ENCODE data around the gene EIF4B. TPM values are rescaled to one million over a fixed set of nuclear protein-coding genes. Genes with fewer than 3 reads are reported as not detected.

Gene EIF4B
- total RNA-seq: 100 to 1,000 TPM; 704 to 720 TPM

DNA sequence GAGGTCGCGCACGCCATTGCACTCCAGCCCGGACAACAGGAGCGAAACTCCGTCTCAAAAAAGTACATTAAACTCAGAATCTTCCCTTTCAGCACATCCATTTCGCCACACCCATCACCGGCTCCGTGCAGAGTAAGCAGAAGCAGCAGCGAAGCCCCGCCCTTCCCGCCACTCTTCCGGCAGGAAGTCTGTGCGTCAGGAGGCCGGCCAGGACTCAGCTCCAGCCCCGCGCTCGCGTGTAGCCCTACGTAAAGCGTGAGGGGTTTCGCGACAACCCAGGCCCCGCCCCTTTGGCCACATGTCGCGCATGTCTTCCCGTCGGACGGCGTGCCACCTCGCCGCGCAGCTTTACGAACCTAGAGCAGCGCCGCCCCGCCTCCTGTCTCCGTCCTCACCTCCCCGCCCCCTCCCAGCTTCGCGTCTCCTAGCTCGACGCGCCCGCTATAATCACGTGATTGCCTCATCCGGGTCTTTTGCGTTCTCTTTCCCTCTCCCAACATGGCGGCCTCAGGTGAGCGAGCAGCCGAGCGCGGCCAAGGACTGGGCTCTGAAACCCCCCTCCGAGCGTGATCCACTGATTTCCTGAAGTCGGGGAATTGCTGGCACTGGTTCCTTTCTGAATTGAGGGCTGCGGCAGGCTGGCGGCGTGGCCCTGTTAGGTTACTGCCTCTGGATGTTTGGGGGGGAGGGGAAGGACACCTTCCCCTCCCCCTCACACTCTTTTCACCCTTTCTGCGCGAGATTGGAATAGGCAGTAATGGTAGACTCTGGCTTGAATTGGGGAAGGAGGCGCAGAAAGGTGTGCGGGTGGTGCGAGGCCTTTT is at the start of gene EIF4B:
Gene EIF4B (plus strand): TSS at position 471 of the 824 bp plus-strand sequence. CDS start 28 bp downstream, at position 499.
- peak; percentile 100 for DNase-seq
- Mint-ChIP-seq H3K4me1 (peaks cover 38% of the 10 kb centered on the region), H3K27ac (peak within 1 kb of the TSS; percentile 100), H3K4me3 (peak within 1 kb of the TSS; percentile 99), H3K27me3 (no peaks in the 10 kb centered on the region), H3K9me3 (no peaks in the 10 kb centered on the region), H3K36me3 (peaks cover 45% of the 10 kb centered on the region)

DNA sequence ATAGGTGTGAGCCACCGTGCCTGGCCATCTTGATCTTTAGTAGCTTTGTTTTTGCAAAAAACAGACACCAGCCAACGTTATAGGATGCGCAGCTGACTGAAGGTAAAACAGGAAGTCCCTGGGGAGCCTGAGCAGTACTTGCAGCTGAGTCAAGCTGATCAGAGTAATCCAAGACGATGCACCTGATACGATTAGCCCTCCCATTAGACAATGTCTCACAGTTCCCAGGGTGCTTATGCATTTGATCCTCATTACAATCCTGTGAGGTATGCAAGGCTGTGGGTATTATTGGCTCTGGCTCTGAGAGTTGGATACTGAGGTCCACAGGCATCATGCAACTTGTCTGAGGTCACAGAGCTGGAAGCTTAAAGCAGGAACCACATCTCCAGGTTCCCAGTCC is 49.3 kb upstream of the EIF4B start:
- H3K27me3 Mint-ChIP-seq: no peaks in the 10 kb centered on the region

DNA sequence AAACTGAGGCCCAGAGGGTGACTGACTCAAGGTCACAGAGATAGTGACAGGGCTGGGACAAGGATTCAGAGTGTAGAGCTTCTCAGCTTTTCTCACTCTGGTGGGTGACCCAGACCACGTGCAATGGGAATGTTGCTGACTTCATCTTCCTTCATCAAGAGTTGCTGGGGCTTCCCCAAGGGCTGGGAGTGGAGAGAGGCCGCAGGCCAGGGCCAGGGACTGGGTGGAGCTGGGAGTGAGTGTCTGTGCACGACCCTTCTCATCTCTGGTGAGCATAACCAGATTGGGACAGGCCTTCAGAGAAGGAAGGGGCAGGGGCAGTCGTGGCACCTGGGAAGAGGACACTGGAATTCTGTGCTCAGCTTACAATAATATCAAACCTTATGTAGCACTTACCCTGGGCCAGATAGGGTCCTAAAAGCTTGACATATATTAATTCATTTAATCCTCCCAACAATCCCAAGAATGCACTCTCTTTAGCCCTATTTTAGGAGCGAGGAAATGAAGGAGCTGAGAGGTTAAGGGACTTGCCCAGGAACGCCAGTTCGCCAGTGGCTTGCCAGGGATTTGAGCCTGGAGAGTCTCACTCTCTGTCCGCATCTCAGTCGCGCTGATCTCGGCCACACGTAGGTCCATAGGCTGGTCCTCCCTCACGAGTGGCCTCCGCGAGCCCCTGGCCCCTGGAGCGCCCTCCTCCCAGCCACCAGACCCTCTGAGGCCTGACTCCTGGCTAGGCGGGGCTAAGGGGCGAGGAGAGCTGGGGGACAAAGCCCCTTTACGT is 41.5 kb upstream of the EIF4B start:
- peaks cover 11% of the 10 kb centered on the region for H3K27me3 Mint-ChIP-seq
- no peak for DNase-seq
- H3K27ac Mint-ChIP-seq: no peak overlapping the region
- no peaks in the 10 kb centered on the region for H3K36me3 Mint-ChIP-seq
- no peaks in the 10 kb centered on the region for H3K4me1 Mint-ChIP-seq
- H3K4me3 Mint-ChIP-seq: no peak overlapping the region
- H3K9me3 Mint-ChIP-seq: no peaks in the 10 kb centered on the region

More for the DNA sequence above, 49.3 kb upstream of the EIF4B start:
- Mint-ChIP-seq H3K27ac (no peak overlapping the region), H3K4me1 (no peaks in the 10 kb centered on the region), H3K4me3 (no peak overlapping the region), H3K9me3 (no peaks in the 10 kb centered on the region), H3K36me3 (no peaks in the 10 kb centered on the region)
- no peak for DNase-seq

GRCh38 chr12:52965337-52965731 is 40.9 kb upstream of the EIF4B start:
- no peak overlapping the region for H3K27ac Mint-ChIP-seq

GRCh38 chr12:52969166-52969795 is 37.0 kb upstream of the EIF4B start:
- Mint-ChIP-seq H3K4me1 (no peaks in the 10 kb centered on the region), H3K9me3 (no peaks in the 10 kb centered on the region), H3K36me3 (no peaks in the 10 kb centered on the region), H3K27ac (no peak overlapping the region), H3K27me3 (peaks cover 11% of the 10 kb centered on the region), H3K4me3 (no peak overlapping the region)
- DNase-seq: no peak

More at GRCh38 chr12:52965337-52965731, 40.9 kb upstream of the EIF4B start:
- Mint-ChIP-seq H3K9me3 (no peaks in the 10 kb centered on the region), H3K36me3 (no peaks in the 10 kb centered on the region), H3K4me1 (no peaks in the 10 kb centered on the region), H3K4me3 (no peak overlapping the region), H3K27me3 (peaks cover 11% of the 10 kb centered on the region)
- DNase-seq: no peak

GRCh38 chr12:52969828-52970569 is 36.3 kb upstream of the EIF4B start:
- no peak for DNase-seq
- no peak overlapping the region for H3K4me3 Mint-ChIP-seq
- no peaks in the 10 kb centered on the region for H3K36me3 Mint-ChIP-seq
- H3K27me3 Mint-ChIP-seq: peaks cover 6% of the 10 kb centered on the region
- H3K9me3 Mint-ChIP-seq: no peaks in the 10 kb centered on the region
- H3K4me1 Mint-ChIP-seq: no peaks in the 10 kb centered on the region
- H3K27ac Mint-ChIP-seq: no peak overlapping the region

DNA sequence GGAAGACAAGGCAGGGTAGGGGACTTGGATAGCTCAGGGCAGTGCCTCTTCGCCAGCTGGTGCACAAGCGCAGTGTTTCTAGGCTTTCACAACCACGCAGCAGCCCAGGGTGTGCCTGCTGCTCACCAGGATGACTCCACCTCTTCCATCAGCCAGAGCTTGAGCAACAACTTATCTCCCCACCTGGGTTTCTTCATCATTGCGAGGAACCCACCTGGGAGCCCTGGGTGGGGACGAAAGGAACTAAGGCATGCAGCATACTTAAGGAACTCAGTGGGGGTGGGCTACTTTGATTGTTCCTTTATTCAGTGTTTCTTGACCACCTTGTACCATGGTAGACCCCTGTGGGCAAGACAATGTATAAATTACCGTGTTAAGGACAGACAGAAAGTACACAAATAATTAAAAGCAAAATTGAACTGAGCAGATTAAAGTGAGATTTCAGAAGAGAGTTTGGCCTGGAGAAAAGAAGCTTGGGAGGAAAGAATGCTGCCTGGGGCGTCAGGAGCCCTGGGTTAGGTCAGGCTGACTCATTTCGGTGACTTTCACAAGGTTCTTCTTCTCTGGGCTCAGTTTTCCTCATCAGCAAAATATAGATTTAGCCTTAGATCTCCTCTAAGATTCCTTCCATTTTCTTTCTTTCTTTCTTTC is 34.5 kb upstream of the EIF4B start:
- Mint-ChIP-seq H3K4me3 (no peak overlapping the region), H3K36me3 (no peaks in the 10 kb centered on the region), H3K27me3 (peaks cover 3% of the 10 kb centered on the region), H3K9me3 (no peaks in the 10 kb centered on the region), H3K27ac (no peak overlapping the region), H3K4me1 (no peaks in the 10 kb centered on the region)
- no peak for DNase-seq

DNA sequence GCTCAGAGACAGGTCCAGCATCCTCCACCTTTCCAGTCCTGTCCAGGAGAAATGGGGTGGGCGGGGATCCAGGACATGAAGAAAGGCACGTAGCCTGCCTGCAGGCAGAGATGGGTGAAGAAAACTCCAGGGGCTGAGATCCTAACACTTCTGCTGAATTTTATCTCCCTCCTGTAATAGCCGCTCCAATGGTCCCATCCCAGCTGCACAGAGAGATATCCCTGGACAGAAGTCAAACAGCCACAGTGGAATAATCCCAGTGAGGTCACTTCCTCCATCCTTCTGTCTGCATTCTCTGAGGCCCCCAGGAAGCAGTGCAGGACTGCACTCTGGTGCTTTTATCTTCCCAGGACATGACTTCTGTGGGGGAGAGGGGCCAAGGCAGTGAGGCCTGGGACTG is 31.1 kb upstream of the EIF4B start:
- Mint-ChIP-seq H3K36me3 (no peaks in the 10 kb centered on the region), H3K9me3 (no peaks in the 10 kb centered on the region), H3K27me3 (peaks cover 23% of the 10 kb centered on the region), H3K4me1 (no peaks in the 10 kb centered on the region), H3K27ac (no peak overlapping the region), H3K4me3 (no peak overlapping the region)
- DNase-seq: no peak

- no peak overlapping the region for H3K4me3 Mint-ChIP-seq
- H3K9me3 Mint-ChIP-seq: no peaks in the 10 kb centered on the region
- H3K27me3 Mint-ChIP-seq: peaks cover 29% of the 10 kb centered on the region
- no peak overlapping the region for H3K27ac Mint-ChIP-seq
- no peaks in the 10 kb centered on the region for H3K4me1 Mint-ChIP-seq
- H3K36me3 Mint-ChIP-seq: no peaks in the 10 kb centered on the region
- no peak for DNase-seq
Measured at GRCh38 chr12:52975820-52976573, 30.3 kb upstream of the EIF4B start.

GRCh38 chr12:52976574-52977071 is 29.6 kb upstream of the EIF4B start:
- no peak for DNase-seq
- Mint-ChIP-seq H3K4me1 (no peaks in the 10 kb centered on the region), H3K4me3 (no peak overlapping the region), H3K36me3 (no peaks in the 10 kb centered on the region), H3K27ac (no peak overlapping the region), H3K27me3 (peaks cover 29% of the 10 kb centered on the region), H3K9me3 (no peaks in the 10 kb centered on the region)

DNA sequence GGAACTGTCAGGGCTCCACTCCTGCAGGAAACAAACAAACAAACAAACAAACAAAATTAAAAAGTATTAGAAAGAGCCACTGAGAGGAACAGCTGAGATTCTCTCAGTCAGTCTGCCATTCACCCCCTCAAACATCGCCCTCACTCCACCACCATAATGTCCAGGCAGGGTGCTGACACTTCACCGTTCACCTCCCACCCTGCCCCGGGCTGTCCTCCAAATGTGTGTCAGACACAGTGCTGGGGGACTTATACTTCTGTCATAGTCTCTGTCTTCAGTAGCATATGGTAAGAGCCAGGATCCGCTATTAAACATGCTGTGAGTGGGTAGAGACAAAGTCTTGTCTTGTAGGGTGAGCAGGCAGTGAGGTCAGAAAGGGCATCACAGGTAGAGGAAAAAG is 29.1 kb upstream of the EIF4B start:
- no peak overlapping the region for H3K27ac Mint-ChIP-seq

DNA sequence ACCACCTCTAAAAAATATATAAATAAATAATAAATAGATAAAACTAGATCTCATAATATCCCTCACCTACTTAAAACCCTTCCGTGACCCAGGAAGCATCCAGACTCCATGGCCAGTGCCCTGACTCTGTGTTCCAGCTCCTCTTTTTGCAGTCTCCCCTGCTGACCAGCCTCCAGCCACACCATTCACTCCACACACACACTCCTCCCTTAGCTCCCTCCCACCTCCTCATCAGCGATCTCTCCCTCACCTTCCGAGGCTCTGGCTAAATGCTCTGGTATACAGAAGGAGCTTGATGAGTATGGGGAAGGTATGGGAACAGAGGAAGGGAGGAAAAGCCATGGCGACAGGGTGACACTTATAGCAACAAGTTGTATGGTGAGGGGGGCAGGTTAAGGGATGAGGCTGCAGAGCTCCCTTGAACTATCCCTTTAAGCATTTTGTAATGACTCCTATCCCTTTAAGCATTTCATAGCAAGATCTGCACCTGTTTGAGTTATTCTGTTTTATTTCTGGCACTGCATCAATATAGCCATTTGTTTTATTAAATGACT is 26.1 kb upstream of the EIF4B start:
- Mint-ChIP-seq H3K27me3 (peaks cover 29% of the 10 kb centered on the region), H3K27ac (no peak overlapping the region), H3K36me3 (no peaks in the 10 kb centered on the region), H3K4me3 (no peak overlapping the region), H3K9me3 (no peaks in the 10 kb centered on the region), H3K4me1 (no peaks in the 10 kb centered on the region)
- no peak for DNase-seq

More for the DNA sequence above, 29.1 kb upstream of the EIF4B start:
- no peak overlapping the region for H3K4me3 Mint-ChIP-seq
- H3K4me1 Mint-ChIP-seq: no peaks in the 10 kb centered on the region
- H3K9me3 Mint-ChIP-seq: no peaks in the 10 kb centered on the region
- no peaks in the 10 kb centered on the region for H3K36me3 Mint-ChIP-seq
- no peak for DNase-seq
- H3K27me3 Mint-ChIP-seq: peaks cover 29% of the 10 kb centered on the region

- peak; percentile 75 for DNase-seq
- Mint-ChIP-seq H3K36me3 (no peaks in the 10 kb centered on the region), H3K27ac (no peak overlapping the region), H3K4me1 (no peaks in the 10 kb centered on the region), H3K4me3 (no peak overlapping the region), H3K9me3 (no peaks in the 10 kb centered on the region), H3K27me3 (peaks cover 29% of the 10 kb centered on the region)
Measured at GRCh38 chr12:52980650-52981423, 25.4 kb upstream of the EIF4B start.
